ENCODE results near the gene ENDOV. TPM values are rescaled to one million over a fixed set of nuclear protein-coding genes. Genes with fewer than 3 reads are reported as not detected.

The ENDOV gene
- total RNA-seq, 2 donors from 2014 or later: 10.3 to 11.7 TPM

DNA sequence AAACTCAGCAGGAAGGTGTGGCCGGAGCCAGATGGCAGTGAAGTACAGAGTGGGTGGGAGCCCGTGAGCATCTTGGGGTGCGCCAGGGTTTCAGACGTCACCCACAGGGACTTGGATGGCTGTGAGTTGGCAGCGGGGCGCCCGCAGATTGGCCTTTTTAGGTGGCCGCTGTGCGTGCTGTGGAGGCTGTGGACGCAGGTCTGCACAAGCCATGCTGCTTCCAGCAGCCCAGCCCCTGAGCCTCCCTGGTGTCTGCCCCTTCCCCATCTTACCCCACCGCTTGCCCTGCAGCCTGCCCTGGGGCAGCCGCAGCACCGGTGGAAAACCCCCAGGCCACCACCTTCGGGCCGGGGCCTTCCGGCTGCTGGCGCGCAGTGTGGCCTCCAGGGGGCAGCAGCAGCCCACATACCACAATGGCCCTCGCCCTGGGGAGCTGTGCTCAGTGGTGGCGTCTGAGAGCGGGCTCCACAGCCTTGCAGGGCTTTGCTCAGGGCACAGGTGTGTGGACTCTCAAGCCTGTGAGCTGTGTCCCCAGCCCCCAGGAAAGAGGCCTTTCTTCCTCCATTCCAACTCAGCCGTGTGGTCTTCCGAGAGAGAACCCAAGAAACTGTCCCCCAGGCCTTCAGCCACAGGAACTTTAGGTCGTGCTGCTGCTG, 11.8 kb downstream of the ENDOV start:
- DNase-seq (peak; percentile 70), ATAC-seq (peak; percentile 81 to 87)
- intact Hi-C loops (cut with DNase I): loop anchor here (1.0 to 10.0 kb wide), 5 partner anchors 148 to 668 kb away; no protein-coding TSS in a partner anchor

- DNase-seq: peak; percentile 19
- ATAC-seq: no peak
- intact Hi-C loops (cut with DNase I): loop anchor here (1.0 to 10.0 kb wide), 5 partner anchors 147 to 667 kb away; no protein-coding TSS in a partner anchor
Measured at GRCh38 chr17:80427366-80428282, 12.7 kb downstream of the ENDOV start.

DNA sequence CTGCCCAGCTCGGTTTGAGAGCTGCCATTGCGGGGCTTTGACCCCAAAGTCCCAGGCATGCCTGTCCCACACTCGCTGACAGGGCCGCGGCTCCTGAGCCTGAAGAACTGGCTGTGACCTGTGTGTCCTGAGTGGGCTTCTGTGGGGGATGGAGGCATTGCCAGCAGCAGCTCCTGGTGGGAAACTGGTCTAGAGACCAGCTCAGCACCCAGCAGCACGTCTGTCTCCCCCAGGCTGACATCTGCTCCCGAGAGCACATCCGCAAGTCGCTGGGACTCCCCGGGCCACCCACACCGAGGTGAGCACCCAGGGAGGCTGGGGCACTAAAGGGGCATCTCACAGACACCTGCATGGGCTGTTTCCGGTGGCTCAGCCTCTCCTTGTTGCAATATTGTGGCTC, 13.4 kb downstream of the ENDOV start:
- intact Hi-C loops (cut with DNase I): loop anchor here (5.0 to 10.0 kb wide), 4 partner anchors 146 to 666 kb away; no protein-coding TSS in a partner anchor
- ATAC-seq (no peak), DNase-seq (peak; percentile 12)

DNA sequence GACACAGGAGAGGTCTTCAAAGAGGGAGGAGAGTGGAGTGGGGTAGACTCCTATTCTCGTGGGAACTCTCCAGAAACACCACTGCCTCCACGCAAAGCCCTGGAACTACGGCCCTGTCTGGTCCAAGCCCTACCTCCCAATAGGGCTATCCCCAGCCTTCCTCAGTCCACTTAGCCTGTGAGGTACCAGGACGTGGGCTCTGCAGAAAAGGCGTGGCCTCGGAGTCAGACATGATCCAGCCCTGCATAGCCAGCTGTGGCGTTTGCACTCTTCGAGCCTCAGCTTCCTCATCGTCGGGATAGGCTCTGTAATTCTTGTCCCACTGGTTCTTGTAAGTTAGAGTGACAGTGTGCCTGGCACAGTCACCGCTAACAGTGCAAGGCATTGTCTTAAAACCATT, 13.8 kb downstream of the ENDOV start:
- intact Hi-C loops (cut with DNase I): loop anchor here (5.0 to 10.0 kb wide), 4 partner anchors 146 to 666 kb away; no protein-coding TSS in a partner anchor
- ATAC-seq: no peak
- no peak for DNase-seq

- DNase-seq (peak; percentile 13), ATAC-seq (no peak)
- intact Hi-C loops (cut with DNase I): loop anchor here (5.0 to 10.0 kb wide), 4 partner anchors 145 to 665 kb away; no protein-coding TSS in a partner anchor
Measured at GRCh38 chr17:80429356-80430275, 14.6 kb downstream of the ENDOV start.

GRCh38 chr17:80430446-80431245, 15.7 kb downstream of the ENDOV start:
- intact Hi-C loops (cut with DNase I): no loop called here
- no peak for DNase-seq
- ATAC-seq: no peak

- ATAC-seq (no peak), DNase-seq (peak; percentile 7)
- intact Hi-C loops (cut with DNase I): no loop called here
Measured at GRCh38 chr17:80431246-80432195, 16.6 kb downstream of the ENDOV start.

DNA sequence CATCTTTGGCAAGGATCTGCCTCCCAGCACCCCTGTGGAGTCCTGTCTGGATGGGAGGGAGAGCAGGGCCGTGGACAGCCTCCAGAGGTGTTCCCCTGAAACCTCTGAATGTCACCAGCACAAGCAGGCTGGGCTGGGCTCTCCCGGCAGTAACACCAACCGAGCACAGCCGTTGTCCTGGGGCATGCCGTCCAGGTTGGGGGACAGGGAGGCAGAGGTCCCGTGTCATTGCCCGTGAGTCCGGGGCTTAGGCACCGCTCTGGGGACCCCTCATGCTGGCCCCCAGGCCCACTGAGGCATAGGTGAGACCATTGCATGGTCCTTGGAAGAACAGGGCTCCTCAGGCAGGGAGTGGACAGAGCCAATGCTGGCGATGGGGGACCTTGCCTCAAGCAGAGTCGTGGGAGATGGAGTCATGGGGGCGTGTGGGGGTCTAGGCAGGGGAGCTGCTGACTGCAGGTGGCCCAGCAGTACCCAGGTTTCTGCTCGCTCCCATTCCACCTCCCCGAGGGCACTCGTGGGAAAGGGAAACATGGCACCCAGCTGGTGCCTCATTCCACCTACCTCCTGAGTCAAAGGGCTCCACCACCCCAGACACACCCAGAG, 17.5 kb downstream of the ENDOV start:
- DNase-seq (no peak), ATAC-seq (no peak)
- intact Hi-C loops (cut with DNase I): no loop called here

DNA sequence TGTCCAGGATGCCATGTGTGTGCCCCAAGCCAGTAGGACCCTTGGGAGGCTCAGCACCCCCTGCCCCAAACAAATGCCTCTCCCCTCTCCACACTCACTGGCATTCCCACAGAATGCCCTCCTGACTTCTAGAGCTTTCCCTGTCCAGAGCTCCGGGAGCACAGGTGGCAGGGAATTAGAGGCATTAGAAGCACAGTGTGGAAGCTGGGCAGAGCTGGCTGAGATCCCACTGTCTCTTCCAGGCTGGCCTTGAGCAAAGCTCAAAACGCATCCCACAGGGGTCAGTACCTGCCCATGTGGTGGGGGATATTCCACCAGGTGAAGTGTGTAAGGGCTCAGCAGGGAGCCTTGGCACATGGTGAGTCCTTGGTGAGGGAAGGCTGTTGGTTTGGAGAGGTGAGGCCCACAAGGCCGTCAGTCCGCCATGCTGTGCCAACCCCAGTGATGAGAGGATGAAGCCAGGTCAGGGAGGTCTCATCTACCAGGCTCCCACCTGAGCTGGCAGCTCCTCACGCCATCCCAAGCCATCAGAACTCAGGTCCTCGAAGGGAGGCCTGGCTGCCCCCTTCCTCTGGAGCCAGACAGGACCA, 18.1 kb downstream of the ENDOV start:
- no peak for ATAC-seq
- intact Hi-C loops (cut with DNase I): no loop called here
- no peak for DNase-seq

DNA sequence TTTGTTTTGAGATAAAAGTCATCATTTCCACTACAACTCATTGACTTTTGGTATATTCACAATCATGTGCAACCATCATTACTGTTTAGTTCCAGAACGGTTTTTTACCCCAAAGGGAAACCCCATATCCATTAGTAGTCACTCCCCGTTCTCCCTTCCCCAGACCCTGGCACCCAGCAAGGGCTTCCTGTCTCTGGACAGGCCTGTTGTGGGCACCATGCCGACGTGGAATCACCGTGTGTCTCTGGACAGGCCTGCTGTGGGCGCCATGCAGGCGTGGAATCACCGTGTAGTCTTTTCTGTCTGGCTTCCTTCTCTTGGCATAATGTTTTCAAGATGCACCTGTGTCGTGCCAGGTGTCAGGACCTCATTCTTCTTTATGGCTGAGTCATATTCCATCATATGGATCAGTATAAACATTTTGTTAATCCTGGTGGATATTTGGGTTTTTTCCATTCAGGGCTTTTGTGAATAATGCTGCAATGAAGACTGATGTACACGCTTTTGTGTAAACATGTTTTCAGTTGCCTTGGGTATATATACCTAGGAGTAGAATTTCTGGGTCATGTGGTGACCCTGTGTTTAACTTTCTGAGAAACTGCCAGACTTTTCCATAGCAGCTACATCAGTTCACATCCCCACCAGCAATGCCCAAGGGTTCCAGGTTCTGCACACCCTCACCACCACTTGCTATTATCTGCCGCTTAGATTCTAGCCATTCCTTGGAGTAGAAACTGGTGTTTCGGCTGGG, 19.1 kb downstream of the ENDOV start:
- intact Hi-C loops (cut with DNase I): no loop called here
- DNase-seq: no peak
- ATAC-seq: no peak

GRCh38 chr17:80437532-80437931, 22.6 kb downstream of the ENDOV start:
- ATAC-seq: no peak
- intact Hi-C loops (cut with DNase I): no loop called here
- no peak for DNase-seq

GRCh38 chr17:80438806-80439205, 23.8 kb downstream of the ENDOV start:
- DNase-seq: no peak
- intact Hi-C loops (cut with DNase I): no loop called here
- no peak for ATAC-seq

DNA sequence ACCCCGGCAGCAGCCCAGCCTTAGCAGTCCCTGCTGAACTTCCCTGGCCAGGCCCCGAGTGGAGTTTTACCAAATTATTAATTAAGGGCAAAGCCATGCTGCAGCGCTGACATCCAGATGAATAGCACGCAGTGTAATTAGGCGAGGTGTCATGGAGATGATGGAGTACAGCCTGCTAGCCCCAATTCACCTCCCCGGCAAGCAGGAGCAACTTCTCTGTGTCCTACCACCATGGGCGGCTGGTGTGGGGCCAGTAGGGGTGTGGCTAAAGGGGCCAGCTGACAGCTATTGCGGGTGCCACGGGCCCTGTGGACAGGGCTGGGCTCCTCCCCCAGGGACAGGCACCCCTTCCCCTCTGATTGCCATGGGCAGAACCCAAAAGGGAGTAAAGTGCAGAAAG, 24.5 kb downstream of the ENDOV start:
- DNase-seq (no peak), ATAC-seq (no peak)
- intact Hi-C loops (cut with DNase I): no loop called here

DNA sequence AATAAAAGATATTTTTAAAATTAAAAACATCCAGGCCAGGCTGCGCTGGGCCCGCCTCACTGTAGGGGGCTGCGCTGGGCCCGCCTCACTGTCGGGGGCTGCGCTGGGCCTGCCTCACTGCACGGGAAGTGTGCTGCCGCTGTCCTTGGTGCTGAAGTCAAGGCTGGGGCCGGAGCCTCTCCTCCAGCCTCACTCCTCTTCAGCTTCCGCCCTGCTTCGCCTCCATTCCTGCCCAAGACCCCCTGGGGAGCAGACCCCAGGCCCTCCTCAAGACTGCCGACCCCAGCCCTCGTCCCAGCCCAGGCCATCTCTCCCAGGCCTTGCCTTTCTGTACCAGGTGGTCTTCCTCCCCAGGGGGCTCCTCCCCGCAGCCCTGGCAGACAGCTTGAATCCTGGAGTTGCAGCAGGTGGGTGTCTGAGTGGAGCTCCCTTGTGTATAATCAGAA, 26.2 kb downstream of the ENDOV start:
- ATAC-seq (peak; percentile 32 to 51), DNase-seq (peak; percentile 47)
- intact Hi-C loops (cut with DNase I): no loop called here

DNA sequence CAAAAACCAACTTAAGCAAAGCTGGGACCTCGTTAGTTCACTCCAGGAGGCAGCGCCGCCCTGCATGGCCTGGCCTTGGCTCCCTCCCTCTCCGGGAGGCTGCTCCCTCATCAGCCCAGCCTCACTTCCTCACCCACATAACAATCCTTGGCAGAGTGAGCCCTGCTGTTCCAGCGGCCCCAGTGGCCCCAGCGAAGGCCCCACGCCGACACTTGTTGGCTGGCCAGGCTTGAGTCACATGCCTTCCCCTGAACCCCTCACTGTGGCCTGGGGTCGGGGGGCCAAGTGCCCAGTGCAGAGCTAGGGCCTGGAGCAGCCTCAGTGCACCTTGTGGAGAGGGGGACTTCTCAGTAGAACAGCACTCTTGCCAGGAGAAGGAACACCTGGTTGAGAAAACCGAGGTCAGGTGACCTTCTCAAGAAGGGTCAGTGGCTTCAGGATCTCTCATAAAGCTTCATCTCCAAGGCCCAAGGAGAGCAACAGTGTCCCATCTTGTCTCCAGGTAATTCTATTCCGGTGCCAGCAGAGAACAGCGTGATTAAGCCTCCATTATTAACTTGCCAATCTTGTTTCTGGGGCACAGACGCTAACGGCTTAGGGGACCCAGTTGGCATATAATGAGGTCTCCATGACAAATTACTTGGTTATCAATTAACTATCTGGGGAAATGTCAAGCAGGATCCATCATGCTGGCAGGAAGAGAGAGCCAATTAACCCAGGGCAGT, 26.8 kb downstream of the ENDOV start:
- intact Hi-C loops (cut with DNase I): no loop called here
- ATAC-seq (no peak), DNase-seq (no peak)
